Measurements from ENCODE around the gene KDM6B. TPM values are rescaled to one million over a fixed set of nuclear protein-coding genes. Genes with fewer than 3 reads are reported as not detected.

Gene KDM6B
- total RNA-seq, 1 donor from 2014 or later = 16.4 TPM

DNA sequence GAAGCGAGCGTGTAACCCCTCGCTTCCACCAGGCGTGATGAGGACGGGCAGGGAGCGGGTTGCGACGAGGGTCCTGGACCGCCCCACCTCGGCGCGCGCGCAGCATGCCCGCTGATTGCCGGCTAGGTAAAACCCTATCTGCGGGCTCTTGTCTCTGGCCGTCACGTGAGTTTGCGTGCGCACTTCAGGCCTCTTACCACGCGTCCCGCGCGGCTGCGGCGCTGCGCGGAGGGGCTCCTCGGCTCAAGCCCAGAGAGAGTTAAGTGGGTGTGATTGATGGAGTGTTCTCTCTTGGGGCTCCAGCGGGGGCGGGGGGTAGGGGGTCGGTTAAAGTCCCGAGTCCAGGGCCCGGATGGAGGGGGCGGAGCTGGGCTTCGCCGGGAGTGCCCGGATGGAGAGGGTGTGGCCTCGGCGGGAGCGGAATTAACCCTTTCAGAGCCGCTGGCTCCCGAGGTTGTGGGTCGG is 7.9 kb downstream of the KDM6B start:
- DNase-seq = peak; percentile 84

DNA sequence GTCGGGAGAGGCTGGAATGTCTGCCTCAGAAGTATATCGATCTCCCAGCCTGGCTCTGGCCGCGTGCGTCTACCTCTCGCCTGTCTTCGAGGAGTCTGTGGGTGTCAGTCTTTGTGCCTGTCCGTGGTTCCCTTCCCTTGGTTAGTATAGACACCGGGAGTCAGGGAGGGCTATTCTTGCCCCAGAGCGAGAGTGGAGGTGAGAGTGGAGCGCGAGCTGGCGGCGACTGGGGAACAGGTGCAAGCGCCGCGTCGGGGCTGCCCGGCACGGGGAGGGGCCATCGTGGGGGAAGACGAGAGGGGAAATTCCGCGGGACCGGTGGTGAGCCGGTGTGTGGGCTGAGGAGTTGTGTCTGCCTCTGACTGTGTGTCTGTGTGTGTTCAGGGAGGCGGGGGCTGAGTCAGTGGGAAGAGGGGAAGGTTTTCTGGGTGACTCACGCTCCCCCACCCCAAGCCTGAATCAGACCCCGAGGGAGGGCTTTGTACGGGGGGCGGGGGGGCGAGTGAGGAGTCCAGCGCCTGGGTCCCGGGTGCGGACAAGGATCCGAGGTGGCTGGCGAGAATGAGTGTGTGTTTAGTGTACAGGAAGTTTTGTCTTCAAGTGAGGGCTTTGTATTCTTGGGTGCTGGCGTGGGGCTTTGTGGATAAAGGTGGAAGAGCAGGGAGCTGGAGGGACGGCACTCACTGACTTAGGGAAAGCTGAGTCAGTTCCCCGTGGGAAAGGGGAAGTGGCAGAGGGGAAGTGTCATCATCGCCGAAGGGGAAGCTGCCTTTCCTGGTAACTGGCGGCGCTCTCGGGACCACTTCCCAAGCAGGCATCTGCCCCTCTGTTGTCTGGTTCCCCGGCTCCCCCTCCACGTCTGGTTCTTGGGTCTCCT is 8.6 kb downstream of the KDM6B start:
- DNase-seq = peak; percentile 61

DNA sequence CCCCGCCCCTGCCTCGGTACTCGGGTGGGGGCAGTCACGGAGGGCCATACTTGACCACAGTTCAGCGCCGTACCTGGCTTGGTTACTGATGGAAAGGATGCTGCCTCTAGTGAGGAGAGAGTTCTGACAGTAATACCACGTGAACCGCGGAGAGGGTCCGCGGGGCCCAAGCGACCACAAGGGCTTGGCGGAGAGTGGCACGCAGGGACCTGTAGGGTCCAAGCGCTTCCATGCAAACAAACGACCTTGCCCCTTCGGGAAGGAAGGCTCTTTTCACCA is 9.2 kb downstream of the KDM6B start:
- no peak for DNase-seq

DNA sequence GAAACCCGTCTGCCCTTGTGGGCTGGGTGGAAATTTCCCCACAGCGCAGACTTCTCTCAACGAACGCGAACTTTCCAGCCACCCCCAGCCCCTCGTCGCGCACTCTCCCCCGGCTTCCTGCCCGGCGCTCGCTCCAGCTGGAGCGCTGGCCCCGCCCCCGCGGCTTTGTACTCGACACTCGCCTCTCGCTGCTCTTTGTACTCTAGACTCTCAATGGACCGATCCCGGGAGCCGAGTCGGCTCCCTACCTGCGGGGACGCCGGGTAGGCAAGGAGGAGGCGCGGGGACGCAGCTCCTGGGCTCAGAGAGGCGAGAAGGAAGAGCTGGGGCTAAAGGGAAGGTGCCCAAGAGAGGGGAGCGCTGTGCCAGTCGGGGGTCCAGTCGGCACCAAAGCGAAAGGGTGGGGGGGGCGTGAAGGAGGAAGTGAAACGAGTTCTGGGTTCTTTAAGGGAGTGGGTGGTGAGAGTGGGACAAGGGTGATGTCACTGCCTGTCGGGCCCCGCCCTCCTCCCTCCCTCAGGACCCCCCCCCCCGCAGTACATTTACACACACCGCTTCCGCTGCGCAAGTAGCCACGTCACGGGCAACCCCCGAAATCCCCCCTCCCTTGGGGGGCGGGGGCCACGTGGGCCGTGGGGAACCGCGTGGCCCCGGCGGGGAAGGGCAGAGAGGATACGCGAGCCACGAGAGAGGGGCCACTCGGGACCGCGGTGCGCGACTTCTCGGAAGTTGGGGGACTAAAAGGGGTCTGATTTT is 9.7 kb downstream of the KDM6B start:
- peak; percentile 49 for DNase-seq

DNA sequence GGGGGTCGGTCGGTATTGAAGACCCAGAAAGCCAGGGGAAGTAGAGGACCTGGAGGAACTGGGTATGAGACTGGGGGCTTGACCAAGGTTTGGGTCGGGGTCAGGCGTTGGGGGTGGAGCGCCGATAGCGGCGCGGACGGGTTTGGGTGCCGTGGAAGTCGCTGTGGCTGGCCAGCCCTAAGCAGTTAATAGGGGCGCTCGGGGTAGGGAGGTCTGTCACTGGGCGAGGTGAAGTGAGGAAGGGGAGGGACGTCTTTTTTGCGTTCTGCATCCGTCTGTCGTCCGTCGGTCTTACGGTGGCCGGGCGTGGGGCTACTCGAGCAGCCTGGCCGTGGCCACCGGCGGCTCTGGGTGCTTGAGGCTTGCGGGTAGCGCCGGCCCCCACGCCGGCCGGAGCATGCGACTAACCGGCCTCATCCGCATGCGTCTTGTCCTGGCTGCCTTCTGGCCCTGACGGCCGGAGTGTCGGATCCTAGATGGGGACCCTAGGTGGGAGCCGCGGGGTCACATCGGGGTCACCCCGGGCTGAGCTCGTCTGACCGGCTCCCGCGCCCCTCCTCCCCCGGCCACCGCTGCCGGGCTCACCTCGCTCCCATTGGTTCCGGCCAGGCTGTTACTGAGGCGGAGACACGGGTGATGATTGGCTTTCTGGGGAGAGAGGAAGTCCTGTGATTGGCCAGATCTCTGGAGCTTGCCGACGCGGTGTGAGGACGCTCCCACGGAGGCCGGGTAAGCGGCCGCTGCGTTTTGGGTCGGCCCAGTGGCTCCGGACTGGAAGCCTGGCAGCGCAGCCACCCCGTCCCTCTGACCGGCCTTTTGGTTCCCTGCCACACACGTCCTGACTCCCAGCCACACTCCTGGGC is 10.5 kb downstream of the KDM6B start:
- DNase-seq = peak; percentile 91

DNA sequence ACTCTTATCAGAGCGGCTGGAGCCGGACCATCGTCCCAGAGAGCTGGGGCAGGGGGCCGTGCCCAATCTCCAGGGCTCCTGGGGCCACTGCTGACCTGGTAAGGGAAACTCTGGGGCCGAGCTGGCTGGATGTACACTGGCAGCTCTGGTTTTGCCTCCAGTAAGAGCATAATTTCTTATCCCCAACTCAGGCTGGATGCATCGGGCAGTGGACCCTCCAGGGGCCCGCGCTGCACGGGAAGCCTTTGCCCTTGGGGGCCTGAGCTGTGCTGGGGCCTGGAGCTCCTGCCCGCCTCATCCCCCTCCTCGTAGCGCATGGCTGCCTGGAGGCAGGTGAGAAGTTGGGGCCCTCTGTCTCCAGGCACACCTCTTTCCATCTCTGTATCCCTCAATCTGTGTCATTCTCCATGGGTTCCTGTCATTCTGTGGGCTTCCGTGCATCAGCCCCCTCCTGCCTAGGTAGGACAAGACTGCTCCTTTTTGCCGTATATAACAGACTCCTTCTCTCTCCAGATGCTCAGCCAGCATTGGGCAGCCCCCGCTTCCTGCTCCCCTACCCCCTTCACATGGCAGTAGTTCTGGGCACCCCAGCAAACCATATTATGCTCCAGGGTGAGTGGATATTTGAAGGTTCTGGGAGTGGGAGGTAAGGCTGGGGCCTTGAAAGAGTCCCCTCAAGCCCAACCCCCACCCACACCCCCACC is 11.5 kb downstream of the KDM6B start:
- DNase-seq = no peak

DNA sequence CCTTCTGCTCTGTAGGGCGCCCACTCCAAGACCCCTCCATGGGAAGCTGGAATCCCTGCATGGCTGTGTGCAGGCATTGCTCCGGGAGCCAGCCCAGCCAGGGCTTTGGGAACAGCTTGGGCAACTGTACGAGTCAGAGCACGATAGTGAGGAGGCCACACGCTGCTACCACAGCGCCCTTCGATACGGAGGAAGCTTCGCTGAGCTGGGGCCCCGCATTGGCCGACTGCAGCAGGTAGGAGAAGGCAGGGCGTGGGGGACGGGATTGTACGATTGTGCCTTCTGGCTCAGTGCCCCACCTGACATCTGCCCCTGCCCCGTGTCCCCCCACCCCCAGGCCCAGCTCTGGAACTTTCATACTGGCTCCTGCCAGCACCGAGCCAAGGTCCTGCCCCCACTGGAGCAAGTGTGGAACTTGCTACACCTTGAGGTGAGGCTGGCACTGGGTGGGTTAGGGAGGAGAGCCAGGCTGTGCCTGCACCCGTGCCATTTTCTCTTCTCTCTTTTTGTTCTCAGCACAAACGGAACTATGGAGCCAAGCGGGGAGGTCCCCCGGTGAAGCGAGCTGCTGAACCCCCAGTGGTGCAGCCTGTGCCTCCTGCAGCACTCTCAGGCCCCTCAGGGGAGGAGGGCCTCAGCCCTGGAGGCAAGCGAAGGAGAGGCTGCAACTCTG is 12.2 kb downstream of the KDM6B start:
- no peak for DNase-seq

DNA sequence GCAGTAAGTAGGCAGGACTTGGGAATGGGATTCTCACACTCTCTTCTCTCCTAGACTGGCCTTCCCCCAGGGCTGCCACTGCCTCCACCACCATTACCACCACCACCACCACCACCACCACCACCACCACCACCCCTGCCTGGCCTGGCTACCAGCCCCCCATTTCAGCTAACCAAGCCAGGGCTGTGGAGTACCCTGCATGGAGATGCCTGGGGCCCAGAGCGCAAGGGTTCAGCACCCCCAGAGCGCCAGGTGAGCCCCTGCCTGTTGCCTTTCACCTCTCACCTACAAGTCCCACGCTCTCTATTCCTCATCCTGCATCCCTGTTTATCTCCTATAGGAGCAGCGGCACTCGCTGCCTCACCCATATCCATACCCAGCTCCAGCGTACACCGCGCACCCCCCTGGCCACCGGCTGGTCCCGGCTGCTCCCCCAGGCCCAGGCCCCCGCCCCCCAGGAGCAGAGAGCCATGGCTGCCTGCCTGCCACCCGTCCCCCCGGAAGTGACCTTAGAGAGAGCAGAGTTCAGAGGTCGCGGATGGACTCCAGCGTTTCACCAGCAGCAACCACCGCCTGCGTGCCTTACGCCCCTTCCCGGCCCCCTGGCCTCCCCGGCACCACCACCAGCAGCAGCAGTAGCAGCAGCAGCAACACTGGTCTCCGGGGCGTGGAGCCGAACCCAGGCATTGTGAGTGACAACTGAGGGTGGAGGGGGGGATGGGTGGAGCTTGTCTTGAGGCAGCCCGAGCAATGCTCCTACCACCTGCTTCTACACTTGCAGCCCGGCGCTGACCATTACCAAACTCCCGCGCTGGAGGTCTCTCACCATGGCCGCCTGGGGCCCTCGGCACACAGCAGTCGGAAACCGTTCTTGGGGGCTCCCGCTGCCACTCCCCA is 13.0 kb downstream of the KDM6B start:
- no peak for DNase-seq

DNA sequence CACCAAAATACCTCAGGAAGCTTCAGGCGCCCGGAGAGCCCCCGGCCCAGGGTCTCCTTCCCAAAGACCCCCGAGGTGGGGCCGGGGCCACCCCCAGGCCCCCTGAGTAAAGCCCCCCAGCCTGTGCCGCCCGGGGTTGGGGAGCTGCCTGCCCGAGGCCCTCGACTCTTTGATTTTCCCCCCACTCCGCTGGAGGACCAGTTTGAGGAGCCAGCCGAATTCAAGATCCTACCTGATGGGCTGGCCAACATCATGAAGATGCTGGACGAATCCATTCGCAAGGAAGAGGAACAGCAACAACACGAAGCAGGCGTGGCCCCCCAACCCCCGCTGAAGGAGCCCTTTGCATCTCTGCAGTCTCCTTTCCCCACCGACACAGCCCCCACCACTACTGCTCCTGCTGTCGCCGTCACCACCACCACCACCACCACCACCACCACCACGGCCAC is 14.1 kb downstream of the KDM6B start:
- no peak for DNase-seq

DNA sequence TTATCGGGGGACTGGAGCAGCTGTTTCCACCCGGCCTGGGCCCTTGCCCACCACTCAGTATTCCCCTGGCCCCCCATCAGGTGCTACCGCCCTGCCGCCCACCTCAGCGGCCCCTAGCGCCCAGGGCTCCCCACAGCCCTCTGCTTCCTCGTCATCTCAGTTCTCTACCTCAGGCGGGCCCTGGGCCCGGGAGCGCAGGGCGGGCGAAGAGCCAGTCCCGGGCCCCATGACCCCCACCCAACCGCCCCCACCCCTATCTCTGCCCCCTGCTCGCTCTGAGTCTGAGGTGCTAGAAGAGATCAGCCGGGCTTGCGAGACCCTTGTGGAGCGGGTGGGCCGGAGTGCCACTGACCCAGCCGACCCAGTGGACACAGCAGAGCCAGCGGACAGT is 14.7 kb downstream of the KDM6B start:
- no peak for DNase-seq

DNA sequence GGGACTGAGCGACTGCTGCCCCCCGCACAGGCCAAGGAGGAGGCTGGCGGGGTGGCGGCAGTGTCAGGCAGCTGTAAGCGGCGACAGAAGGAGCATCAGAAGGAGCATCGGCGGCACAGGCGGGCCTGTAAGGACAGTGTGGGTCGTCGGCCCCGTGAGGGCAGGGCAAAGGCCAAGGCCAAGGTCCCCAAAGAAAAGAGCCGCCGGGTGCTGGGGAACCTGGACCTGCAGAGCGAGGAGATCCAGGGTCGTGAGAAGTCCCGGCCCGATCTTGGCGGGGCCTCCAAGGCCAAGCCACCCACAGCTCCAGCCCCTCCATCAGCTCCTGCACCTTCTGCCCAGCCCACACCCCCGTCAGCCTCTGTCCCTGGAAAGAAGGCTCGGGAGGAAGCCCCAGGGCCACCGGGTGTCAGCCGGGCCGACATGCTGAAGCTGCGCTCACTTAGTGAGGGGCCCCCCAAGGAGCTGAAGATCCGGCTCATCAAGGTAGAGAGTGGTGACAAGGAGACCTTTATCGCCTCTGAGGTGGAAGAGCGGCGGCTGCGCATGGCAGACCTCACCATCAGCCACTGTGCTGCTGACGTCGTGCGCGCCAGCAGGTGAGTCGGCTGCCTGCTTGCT is 15.2 kb downstream of the KDM6B start:
- no peak for DNase-seq

DNA sequence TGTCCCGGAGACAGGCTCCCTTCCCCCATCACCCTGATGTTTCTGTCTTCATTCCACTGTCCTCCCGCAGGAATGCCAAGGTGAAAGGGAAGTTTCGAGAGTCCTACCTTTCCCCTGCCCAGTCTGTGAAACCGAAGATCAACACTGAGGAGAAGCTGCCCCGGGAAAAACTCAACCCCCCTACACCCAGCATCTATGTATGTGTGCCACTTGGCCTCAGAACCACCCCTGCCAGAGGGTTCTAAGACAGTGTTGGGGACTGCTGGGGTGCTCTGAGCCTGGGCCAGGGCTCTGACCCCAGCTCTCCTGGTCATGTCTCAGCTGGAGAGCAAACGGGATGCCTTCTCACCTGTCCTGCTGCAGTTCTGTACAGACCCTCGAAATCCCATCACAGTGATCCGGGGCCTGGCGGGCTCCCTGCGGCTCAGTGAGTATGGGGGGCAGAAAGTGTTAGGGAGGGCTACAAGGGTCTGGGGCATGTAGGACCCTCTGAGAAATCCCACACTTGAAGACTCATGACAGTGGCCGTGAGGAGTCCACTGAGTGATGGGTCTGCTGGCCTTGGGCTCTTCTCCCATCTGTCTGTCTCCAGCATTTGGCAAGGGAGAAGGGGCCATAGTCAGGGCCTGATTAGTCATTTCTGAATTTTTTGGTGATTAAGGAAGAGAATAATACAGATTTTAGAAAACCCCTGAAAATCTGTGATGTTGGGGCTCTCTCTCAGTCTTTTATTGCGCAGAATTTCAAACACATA is 15.9 kb downstream of the KDM6B start:
- DNase-seq = no peak

DNA sequence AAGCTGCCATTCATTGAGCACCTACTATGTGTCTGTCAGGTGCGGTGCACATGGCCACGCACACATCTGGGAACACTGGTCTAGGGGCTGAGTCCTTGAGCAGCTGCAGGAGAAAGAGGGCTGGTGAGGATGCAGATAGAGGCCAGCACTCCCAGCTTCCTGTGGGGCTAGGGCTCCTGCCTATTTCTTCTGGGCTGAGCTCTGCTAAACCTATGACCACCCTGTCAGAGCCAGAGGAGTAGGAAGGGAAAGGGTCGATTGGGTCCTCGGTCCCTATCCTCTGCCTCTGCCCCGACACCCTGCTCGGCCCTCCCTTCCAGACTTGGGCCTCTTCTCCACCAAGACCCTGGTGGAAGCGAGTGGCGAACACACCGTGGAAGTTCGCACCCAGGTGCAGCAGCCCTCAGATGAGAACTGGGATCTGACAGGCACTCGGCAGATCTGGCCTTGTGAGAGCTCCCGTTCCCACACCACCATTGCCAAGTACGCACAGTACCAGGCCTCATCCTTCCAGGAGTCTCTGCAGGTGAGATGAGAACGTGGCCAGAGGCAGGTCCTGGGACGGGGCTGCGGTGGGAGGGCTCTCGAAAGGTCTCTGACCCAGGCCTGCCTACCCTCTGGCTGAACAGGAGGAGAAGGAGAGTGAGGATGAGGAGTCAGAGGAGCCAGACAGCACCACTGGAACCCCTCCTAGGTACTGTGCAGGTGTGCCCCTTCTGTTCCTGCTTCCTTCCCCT is 16.9 kb downstream of the KDM6B start:
- no peak for DNase-seq

DNA sequence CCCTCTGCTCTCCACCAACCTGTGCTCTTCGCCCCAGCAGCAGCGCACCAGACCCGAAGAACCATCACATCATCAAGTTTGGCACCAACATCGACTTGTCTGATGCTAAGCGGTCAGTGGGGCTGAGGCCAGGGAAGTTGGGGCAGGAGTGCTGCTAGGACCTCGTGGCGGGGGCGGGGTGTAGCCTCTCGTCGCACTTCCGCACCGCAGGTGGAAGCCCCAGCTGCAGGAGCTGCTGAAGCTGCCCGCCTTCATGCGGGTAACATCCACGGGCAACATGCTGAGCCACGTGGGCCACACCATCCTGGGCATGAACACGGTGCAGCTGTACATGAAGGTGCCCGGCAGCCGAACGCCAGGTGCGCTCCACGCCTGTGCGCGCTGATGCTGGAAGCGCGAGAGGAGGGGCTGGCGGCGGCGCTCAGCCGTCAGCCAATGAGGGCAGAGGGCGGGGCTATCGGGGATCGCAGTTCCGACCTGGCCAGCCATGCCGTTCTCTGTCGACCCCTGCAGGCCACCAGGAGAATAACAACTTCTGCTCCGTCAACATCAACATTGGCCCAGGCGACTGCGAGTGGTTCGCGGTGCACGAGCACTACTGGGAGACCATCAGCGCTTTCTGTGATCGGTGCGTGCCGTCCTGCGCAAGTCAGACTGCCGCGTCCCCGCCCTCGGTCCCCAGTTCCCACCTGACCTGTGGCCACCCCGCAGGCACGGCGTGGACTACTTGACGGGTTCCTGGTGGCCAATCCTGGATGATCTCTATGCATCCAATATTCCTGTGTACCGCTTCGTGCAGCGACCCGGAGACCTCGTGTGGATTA is 17.6 kb downstream of the KDM6B start:
- peak; percentile 77 for DNase-seq

DNA sequence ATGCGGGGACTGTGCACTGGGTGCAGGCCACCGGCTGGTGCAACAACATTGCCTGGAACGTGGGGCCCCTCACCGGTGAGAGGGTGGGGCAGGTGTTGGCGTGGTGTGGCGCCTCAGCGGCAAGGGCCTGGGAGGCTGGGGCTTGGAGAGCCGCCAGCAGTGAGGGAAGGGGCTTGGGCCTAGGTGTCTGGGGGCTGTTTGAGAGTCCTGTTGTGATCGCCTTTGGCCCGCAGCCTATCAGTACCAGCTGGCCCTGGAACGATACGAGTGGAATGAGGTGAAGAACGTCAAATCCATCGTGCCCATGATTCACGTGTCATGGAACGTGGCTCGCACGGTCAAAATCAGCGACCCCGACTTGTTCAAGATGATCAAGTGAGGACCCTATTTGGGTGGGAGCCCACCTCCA is 18.2 kb downstream of the KDM6B start:
- DNase-seq = no peak

DNA sequence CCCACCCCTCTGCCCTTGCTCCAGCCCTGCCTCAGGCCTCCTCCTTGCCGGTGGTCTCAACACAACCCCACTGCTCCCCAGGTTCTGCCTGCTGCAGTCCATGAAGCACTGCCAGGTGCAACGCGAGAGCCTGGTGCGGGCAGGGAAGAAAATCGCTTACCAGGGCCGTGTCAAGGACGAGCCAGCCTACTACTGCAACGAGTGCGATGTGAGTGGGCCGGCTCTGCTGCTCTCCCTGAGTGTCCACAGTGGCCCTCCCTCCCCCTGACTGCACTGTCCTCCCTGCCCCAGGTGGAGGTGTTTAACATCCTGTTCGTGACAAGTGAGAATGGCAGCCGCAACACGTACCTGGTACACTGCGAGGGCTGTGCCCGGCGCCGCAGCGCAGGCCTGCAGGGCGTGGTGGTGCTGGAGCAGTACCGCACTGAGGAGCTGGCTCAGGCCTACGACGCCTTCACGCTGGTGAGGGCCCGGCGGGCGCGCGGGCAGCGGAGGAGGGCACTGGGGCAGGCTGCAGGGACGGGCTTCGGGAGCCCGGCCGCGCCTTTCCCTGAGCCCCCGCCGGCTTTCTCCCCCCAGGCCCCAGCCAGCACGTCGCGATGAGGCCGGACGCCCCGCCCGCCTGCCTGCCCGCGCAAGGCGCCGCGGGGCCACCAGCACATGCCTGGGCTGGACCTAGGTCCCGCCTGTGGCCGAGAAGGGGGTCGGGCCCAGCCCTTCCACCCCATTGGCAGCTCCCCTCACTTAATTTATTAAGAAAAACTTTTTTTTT is 19.1 kb downstream of the KDM6B start:
- no peak for DNase-seq

DNA sequence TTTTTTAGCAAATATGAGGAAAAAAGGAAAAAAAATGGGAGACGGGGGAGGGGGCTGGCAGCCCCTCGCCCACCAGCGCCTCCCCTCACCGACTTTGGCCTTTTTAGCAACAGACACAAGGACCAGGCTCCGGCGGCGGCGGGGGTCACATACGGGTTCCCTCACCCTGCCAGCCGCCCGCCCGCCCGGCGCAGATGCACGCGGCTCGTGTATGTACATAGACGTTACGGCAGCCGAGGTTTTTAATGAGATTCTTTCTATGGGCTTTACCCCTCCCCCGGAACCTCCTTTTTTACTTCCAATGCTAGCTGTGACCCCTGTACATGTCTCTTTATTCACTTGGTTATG is 19.6 kb downstream of the KDM6B start:
- no peak for DNase-seq
